Thyroid gland (tissue), 4 donors: ENCODE measurements around the gene GPR137B.

Source experiments
- POLR2A ChIP-seq, 2 donors: fragments of 450-650 bp; IDR thresholded peaks; one replicate each; pipeline ENCODE4 v1.6.1; 2017; ENCODE audit warnings: antibody characterized with exemption in 2 of 2, mild to moderate bottlenecking in 2 of 2, moderate library complexity in 1 of 2
- TF ChIP-seq, protein P1 (sequence below), 6 experiments: fragments of 200-600 bp in 3 of 6; fragments of 450-650 bp in 3 of 6; sonication (generic) in 3 of 6; IDR thresholded peaks; one replicate each; pipeline ENCODE4 v1.5.1; 2016 to 2019; ENCODE audit warnings: antibody characterized with exemption in 6 of 6, mild to moderate bottlenecking in 2 of 6, inconsistent platforms in 1 of 6, moderate library complexity in 1 of 6

DNA sequence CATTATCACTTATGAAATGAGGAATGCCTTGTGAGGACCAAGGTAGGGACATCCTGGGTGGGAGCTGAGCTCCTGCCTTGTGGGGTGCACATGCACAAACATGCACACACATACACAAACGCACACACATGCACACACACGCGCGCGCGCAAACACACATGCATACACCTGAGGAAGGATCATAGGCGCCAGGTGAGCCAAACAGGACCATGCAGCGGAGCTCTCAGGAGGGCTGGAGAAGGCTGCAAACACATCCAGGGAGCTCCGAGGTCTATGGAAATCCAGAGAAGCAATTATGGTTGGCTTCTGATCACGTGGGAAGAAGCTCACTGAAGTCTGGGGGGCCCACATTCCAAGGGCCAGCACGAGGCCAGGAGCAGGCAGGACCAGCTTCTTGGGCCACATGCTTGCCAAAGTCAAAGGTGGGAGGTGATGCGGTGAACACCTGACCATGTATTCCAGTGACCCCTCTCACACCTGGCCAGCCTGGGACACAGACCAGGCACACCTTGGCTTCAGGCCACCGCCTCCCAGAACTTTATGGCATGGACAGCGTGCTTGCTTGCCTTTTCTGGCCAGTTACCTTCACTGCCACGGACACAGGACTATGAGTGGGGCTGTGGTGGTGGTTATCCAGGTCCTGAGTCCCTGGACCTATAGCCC lies 13.6 kb downstream of the GPR137B start:
- TF ChIP-seq, protein P1, sequence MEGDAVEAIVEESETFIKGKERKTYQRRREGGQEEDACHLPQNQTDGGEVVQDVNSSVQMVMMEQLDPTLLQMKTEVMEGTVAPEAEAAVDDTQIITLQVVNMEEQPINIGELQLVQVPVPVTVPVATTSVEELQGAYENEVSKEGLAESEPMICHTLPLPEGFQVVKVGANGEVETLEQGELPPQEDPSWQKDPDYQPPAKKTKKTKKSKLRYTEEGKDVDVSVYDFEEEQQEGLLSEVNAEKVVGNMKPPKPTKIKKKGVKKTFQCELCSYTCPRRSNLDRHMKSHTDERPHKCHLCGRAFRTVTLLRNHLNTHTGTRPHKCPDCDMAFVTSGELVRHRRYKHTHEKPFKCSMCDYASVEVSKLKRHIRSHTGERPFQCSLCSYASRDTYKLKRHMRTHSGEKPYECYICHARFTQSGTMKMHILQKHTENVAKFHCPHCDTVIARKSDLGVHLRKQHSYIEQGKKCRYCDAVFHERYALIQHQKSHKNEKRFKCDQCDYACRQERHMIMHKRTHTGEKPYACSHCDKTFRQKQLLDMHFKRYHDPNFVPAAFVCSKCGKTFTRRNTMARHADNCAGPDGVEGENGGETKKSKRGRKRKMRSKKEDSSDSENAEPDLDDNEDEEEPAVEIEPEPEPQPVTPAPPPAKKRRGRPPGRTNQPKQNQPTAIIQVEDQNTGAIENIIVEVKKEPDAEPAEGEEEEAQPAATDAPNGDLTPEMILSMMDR (IDR thresholded peaks at IDR 0.05), result no peak
- no peak for TF ChIP-seq POLR2A (IDR thresholded peaks at IDR 0.05)
